GM13977 (cell line): ENCODE results near the gene PIAS1.

Experiments
- DNase-seq: peaks from one replicate; pipeline ENCODE4 v3.0.0; 2012; ENCODE audit warnings: low spot score
- in situ Hi-C: fragments of 300-500 bp; cut with MboI; formaldehyde crosslinking; loops from one replicate; pipeline ENCODE4 v1.12.0; 2022; ENCODE audit warnings: low sequenced_read_pairs, low pct_unique_long_range_greater_than_20kb, mixed read lengths, inconsistent platforms; ENCODE audit not compliant: unreplicated experiment
- TF ChIP-seq, protein P1 (sequence below): IDR thresholded peaks from 2 replicates; pipeline ENCODE4 v1.5.1; 2012; ENCODE audit warnings: mild to moderate bottlenecking, control low read depth; ENCODE audit not compliant: insufficient read depth; ENCODE audit errors: extremely low read depth, missing control alignments

PIAS1 gene

GRCh38 chr15:68075764-68076385, 21.8 kb downstream of the PIAS1 start:
- TF ChIP-seq, protein P1, sequence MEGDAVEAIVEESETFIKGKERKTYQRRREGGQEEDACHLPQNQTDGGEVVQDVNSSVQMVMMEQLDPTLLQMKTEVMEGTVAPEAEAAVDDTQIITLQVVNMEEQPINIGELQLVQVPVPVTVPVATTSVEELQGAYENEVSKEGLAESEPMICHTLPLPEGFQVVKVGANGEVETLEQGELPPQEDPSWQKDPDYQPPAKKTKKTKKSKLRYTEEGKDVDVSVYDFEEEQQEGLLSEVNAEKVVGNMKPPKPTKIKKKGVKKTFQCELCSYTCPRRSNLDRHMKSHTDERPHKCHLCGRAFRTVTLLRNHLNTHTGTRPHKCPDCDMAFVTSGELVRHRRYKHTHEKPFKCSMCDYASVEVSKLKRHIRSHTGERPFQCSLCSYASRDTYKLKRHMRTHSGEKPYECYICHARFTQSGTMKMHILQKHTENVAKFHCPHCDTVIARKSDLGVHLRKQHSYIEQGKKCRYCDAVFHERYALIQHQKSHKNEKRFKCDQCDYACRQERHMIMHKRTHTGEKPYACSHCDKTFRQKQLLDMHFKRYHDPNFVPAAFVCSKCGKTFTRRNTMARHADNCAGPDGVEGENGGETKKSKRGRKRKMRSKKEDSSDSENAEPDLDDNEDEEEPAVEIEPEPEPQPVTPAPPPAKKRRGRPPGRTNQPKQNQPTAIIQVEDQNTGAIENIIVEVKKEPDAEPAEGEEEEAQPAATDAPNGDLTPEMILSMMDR: no peak
- in situ Hi-C loops: no loop called here
- no peak for DNase-seq

GRCh38 chr15:68078365-68078764, 24.2 kb downstream of the PIAS1 start:
- TF ChIP-seq, protein P1: no peak
- no peak for DNase-seq
- in situ Hi-C loops: no loop called here

- in situ Hi-C loops: no loop called here
- DNase-seq: no peak
- TF ChIP-seq, protein P1: no peak
Measured at GRCh38 chr15:68080334-68080733, 26.2 kb downstream of the PIAS1 start.

DNA sequence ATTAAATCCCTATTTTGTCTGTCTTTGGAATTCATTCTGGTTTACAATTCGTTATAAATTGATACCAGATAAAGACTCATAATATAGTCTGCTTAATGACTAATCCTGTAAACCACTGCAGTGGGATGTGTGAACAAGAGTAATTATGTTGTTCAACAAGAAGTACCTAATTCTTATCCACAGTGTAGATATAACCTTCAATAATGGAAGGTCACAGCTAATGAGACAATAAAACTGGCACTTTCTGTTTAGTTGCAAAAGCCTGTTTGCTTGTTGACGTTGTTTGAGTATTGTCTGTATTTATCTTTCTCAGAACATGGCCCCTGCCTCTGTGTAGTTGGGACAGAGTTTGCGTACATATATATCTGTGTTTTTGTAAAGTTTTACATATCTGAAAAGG, 26.7 kb downstream of the PIAS1 start:
- in situ Hi-C loops: no loop called here
- TF ChIP-seq, protein P1: no peak
- DNase-seq: no peak

- in situ Hi-C loops: no loop called here
- TF ChIP-seq, protein P1: no peak
- DNase-seq: no peak
Measured at GRCh38 chr15:68081869-68082505, 27.9 kb downstream of the PIAS1 start.

DNA sequence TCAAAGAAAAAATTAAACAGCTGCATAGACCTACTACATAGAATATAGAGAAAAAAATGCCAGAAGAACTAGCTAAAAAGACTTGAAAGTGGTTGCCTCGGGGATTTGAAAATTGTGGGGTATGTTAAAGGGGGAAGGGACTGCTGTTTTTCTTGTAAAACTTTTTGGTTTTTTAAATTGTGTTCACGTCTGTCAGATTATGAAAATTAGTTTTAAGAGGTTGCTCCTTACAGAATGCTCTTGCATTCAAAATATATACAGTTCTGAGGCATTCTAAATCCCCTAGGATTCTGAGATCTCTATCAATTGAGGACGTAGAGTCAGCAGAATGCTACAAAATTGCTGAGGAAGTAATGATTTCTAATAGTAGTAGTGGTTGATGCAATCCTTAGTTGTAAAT, 28.6 kb downstream of the PIAS1 start:
- TF ChIP-seq, protein P1: no peak
- DNase-seq: no peak
- in situ Hi-C loops: no loop called here
